ENCODE measurements around the gene APOBEC2. TPM values are rescaled to one million over a fixed set of nuclear protein-coding genes. Genes with fewer than 3 reads are reported as not detected.

APOBEC2 gene
- total RNA-seq, 2 experiments from 2014 or later, result not detected

- TF ChIP-seq EZH2phosphoT487 (IDR thresholded peaks at IDR 0.05; ENCODE audit: borderline replicate concordance, low read depth, low read length), result no peak
- TF ChIP-seq CTCF (conservative IDR thresholded peaks at IDR 0.05; ENCODE audit: low read length), result peak; percentile 77
- no peak overlapping the region for H3K4me3 ChIP-seq (ENCODE audit: low read depth, low read length, poor library complexity, severe bottlenecking)
- H3K9me2 ChIP-seq (ENCODE audit: insufficient read depth, low read length), result no peaks in the 10 kb centered on the region
- ChIA-PET CTCF (ENCODE audit: unreplicated experiment) (interaction anchor here (0.8 kb wide), 1 partner anchor 90 kb away, joined by 4 read pairs; no protein-coding TSS in a partner anchor), POLR2A (interaction anchor here (0.9 to 2.0 kb wide), 2 partner anchors 90 to 108 kb away, joined by 3 to 7 read pairs; partner anchors contain the start of gene TREML2)
- peaks cover 98% of the 10 kb centered on the region for H3K36me3 ChIP-seq (ENCODE audit: insufficient read depth, low read length)
- no peak overlapping the region for H3K27ac ChIP-seq (ENCODE audit: low read depth, low read length, poor library complexity, severe bottlenecking)
- BruUV-seq (replicated peaks), result no TSS peak
- H3K9me3 ChIP-seq (ENCODE audit: low read length), result no peaks in the 10 kb centered on the region
- H3K4me2 ChIP-seq (ENCODE audit: low read length), result no peak overlapping the region
- H3K79me2 ChIP-seq (ENCODE audit: insufficient read depth, low read depth, low read length), result peaks cover 4% of the 10 kb centered on the region; the same call in 1 of the 2 replicates
- DNase-seq (ENCODE audit: low spot score), result peak; percentile 36
- intact Hi-C loops (cut with micrococcal nuclease; ENCODE audit: unreplicated experiment), result loop anchor here (1.0 to 2.0 kb wide), 2 partner anchors 90 to 226 kb away; no protein-coding TSS in a partner anchor
- H2AFZ ChIP-seq (ENCODE audit: low read length), result no peak overlapping the region
- H4K20me1 ChIP-seq (ENCODE audit: insufficient read depth, low read length), result peaks cover 5% of the 10 kb centered on the region
- no peaks in the 10 kb centered on the region for H3K4me1 ChIP-seq (ENCODE audit: insufficient read depth, low read length, poor library complexity, severe bottlenecking)
These were observed 39.6 kb downstream of the APOBEC2 start for GRCh38 chr6:41092421-41093140.

GRCh38 chr6:41093729-41094128, 40.7 kb downstream of the APOBEC2 start:
- no peak overlapping the region for H3K4me2 ChIP-seq (ENCODE audit: low read length)
- no peak for DNase-seq (ENCODE audit: low spot score)
- H3K36me3 ChIP-seq (ENCODE audit: insufficient read depth, low read length), result peaks cover 100% of the 10 kb centered on the region
- BruUV-seq (replicated peaks), result no TSS peak
- TF ChIP-seq CTCF (conservative IDR thresholded peaks at IDR 0.05; ENCODE audit: low read length), result no peak
- TF ChIP-seq EZH2phosphoT487 (IDR thresholded peaks at IDR 0.05; ENCODE audit: borderline replicate concordance, low read depth, low read length), result no peak
- ChIA-PET CTCF (ENCODE audit: unreplicated experiment) (interaction anchor here (0.8 kb wide), 1 partner anchor 88 kb away, joined by 4 read pairs; no protein-coding TSS in a partner anchor), POLR2A (interaction anchor here (2.0 kb wide), 1 partner anchor 89 kb away, joined by 7 read pairs; no protein-coding TSS in a partner anchor)
- H3K9me3 ChIP-seq (ENCODE audit: low read length), result no peaks in the 10 kb centered on the region
- no peak overlapping the region for H3K27ac ChIP-seq (ENCODE audit: low read depth, low read length, poor library complexity, severe bottlenecking)
- H2AFZ ChIP-seq (ENCODE audit: low read length), result no peak overlapping the region
- H4K20me1 ChIP-seq (ENCODE audit: insufficient read depth, low read length), result peaks cover 5% of the 10 kb centered on the region
- H3K4me3 ChIP-seq (ENCODE audit: low read depth, low read length, poor library complexity, severe bottlenecking), result no peak overlapping the region
- no peaks in the 10 kb centered on the region for H3K9me2 ChIP-seq (ENCODE audit: insufficient read depth, low read length)
- no peaks in the 10 kb centered on the region for H3K4me1 ChIP-seq (ENCODE audit: insufficient read depth, low read length, poor library complexity, severe bottlenecking)
- no peaks in the 10 kb centered on the region for H3K79me2 ChIP-seq (ENCODE audit: insufficient read depth, low read depth, low read length)
- intact Hi-C loops (cut with micrococcal nuclease; ENCODE audit: unreplicated experiment), result loop anchor here (2.0 kb wide), 1 partner anchor 225 kb away; no protein-coding TSS in a partner anchor
